MCF 10A (cell line): ENCODE data around the gene CRB2. TPM values are rescaled to one million over a fixed set of nuclear protein-coding genes. Genes with fewer than 3 reads are reported as not detected.

Experiments
- BruUV-seq: library from RNA; stranded (reverse); fragments of 400-500 nt; replicated peaks from 2 replicates; lab custom pipeline; 2021; lab: Mats Ljungman, UMichigan
- CTCF ChIA-PET: fragments of 300-600 bp; sonication (Branson Sonifier 250); formaldehyde crosslinking; extraction: SDS; loops from one replicate; lab custom pipeline; 2021; ENCODE audit warnings: antibody characterized with exemption, inconsistent platforms; lab: Yijun Ruan, JAX
- POLR2A ChIA-PET: fragments of 300-600, 350-650 bp; sonication (Branson Sonifier 250); formaldehyde crosslinking; extraction: SDS; loops from one replicate; lab custom pipeline; 2020; ENCODE audit warnings: antibody characterized with exemption, inconsistent platforms; lab: Yijun Ruan, JAX
- DNase-seq: peaks from one replicate; pipeline ENCODE4 v3.0.0-alpha.2; 2018; ENCODE audit not compliant: unreplicated experiment
- H3K27ac Mint-ChIP-seq: one replicate; pipeline ENCODE4 v1.8.0; 2022; ENCODE audit warnings: mild to moderate bottlenecking, low read depth, mixed read lengths; ENCODE audit not compliant: unreplicated experiment
- H3K27me3 Mint-ChIP-seq: one replicate; pipeline ENCODE4 v1.8.0; 2022; ENCODE audit warnings: mixed read lengths; ENCODE audit not compliant: insufficient read depth, unreplicated experiment
- H3K36me3 Mint-ChIP-seq: one replicate; pipeline ENCODE4 v1.8.0; 2022; ENCODE audit warnings: mild to moderate bottlenecking, moderate library complexity, mixed read lengths; ENCODE audit not compliant: insufficient read depth, unreplicated experiment
- H3K4me1 Mint-ChIP-seq: one replicate; pipeline ENCODE4 v1.8.0; 2022; ENCODE audit warnings: mixed read lengths; ENCODE audit not compliant: insufficient read depth, unreplicated experiment
- H3K4me3 Mint-ChIP-seq: one replicate; pipeline ENCODE4 v1.8.0; 2022; ENCODE audit warnings: mild to moderate bottlenecking, moderate library complexity, mixed read lengths; ENCODE audit not compliant: unreplicated experiment
- H3K9me3 Mint-ChIP-seq: one replicate; pipeline ENCODE4 v1.8.0; 2022; ENCODE audit warnings: mixed read lengths; ENCODE audit not compliant: unreplicated experiment
- intact Hi-C: fragments of 100-400 bp; cut with micrococcal nuclease; formaldehyde crosslinking; loops from 2 replicates; pipeline ENCODE4 v1.14.1; 2022
- total RNA-seq: library from RNA; stranded (reverse); gene quantifications from 2 replicates; pipeline ENCODE4 v1.2.3, GENCODE V29; 2022
- TF ChIP-seq, protein P1 (sequence below): fragments of 200-600 bp; IDR thresholded peaks from one replicate; pipeline ENCODE4 v1.8.0; 2022; ENCODE audit warnings: antibody characterized with exemption, mild to moderate bottlenecking; ENCODE audit not compliant: unreplicated experiment

CRB2 gene
- total RNA-seq, 1 experiment from 2014 or later, result not detected

DNA sequence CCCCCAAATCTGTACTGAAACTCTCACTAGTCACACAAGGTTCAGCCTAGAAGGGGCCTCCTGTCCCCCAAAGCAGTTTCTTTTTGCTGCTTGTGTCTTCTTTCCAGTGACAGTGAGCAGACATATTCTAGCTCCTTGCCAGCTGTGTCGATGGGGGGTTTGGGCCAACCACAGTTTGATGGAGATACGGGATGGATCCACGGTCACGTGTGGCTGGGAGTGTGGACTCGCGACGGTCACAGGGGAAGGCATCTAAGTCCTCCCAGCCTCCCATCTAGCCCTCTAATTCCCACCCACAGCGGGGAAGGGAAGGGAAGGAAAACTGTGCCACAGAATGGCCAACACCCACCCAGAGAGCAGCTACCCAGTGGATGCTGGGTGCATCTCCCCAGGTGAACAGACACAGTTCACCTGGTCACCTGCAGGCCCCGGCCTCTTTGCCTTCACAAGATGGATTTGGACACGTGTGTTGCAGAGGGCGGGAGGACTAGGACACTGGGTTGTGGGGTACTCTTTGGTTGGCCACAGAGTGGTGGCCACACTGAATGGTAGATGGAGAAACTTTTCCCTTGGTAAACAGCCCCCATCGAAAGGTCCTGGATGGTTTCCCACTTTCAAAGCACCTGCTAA is 54.4 kb downstream of the CRB2 start:
- H3K9me3 Mint-ChIP-seq, result no peaks in the 10 kb centered on the region
- intact Hi-C loops, result no loop called here

DNA sequence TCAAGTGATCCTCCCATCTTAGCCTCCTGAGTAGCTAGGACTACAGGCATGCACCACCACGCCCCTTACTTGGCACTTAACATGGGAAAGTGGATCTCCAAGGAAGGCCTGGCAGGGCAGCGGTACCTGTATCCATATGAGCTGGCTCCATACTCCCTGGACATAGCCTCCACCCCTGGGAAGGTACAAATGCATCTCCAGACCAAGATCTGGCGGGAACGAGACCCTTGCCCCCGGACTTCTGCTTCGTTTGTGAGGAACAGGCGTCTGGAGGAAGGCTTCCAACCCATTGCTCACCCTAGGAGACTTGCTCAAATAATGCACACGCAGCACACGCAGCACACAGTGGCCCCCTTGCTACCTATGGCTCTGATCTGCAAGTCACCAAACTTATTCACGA is 55.2 kb downstream of the CRB2 start:
- TF ChIP-seq, protein P1, sequence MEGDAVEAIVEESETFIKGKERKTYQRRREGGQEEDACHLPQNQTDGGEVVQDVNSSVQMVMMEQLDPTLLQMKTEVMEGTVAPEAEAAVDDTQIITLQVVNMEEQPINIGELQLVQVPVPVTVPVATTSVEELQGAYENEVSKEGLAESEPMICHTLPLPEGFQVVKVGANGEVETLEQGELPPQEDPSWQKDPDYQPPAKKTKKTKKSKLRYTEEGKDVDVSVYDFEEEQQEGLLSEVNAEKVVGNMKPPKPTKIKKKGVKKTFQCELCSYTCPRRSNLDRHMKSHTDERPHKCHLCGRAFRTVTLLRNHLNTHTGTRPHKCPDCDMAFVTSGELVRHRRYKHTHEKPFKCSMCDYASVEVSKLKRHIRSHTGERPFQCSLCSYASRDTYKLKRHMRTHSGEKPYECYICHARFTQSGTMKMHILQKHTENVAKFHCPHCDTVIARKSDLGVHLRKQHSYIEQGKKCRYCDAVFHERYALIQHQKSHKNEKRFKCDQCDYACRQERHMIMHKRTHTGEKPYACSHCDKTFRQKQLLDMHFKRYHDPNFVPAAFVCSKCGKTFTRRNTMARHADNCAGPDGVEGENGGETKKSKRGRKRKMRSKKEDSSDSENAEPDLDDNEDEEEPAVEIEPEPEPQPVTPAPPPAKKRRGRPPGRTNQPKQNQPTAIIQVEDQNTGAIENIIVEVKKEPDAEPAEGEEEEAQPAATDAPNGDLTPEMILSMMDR, result no peak
- no peaks in the 10 kb centered on the region for H3K27me3 Mint-ChIP-seq
- CTCF ChIA-PET, result interaction anchor here (0.7 kb wide), 1 partner anchor 13 kb away, joined by 3 read pairs; no protein-coding TSS in a partner anchor

More for the DNA sequence above, 54.4 kb downstream of the CRB2 start:
- no peaks in the 10 kb centered on the region for H3K4me1 Mint-ChIP-seq
- ChIA-PET CTCF (no interaction called here), POLR2A (no interaction called here)
- TF ChIP-seq, protein P1, result no peak
- H3K27ac Mint-ChIP-seq, result no peak overlapping the region
- no TSS peak for BruUV-seq
- H3K4me3 Mint-ChIP-seq, result no peak overlapping the region
- H3K36me3 Mint-ChIP-seq, result peaks cover 11% of the 10 kb centered on the region
- no peaks in the 10 kb centered on the region for H3K27me3 Mint-ChIP-seq
- DNase-seq, result no peak

DNA sequence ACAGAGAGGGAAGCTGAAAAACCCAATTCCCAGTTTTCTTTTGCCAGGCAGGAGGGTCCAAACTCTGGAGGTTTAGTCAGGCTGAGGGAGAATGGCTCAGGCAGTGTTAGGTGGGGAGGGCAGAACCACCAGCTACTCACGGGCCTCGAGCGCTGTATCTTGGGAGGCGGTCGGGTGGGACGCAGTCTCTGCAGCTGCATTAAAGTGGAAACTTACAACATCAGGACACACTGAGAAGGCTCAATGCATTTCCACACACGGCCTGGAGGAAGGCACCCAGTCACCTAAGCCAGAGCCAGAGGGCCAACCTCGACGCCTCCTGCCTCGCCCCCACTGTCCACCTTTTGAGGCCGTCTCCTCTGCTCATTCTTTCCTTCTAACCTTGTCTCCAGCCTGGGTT is 55.6 kb downstream of the CRB2 start:
- intact Hi-C loops, result no loop called here
- no peak for DNase-seq
- ChIA-PET CTCF (interaction anchor here (0.7 kb wide), 1 partner anchor 13 kb away, joined by 3 read pairs; no protein-coding TSS in a partner anchor), POLR2A (no interaction called here)
- no peaks in the 10 kb centered on the region for H3K27me3 Mint-ChIP-seq
- no peaks in the 10 kb centered on the region for H3K4me1 Mint-ChIP-seq
- peaks cover 18% of the 10 kb centered on the region for H3K36me3 Mint-ChIP-seq
- no peaks in the 10 kb centered on the region for H3K9me3 Mint-ChIP-seq
- no peak overlapping the region for H3K4me3 Mint-ChIP-seq
- BruUV-seq, result no TSS peak
- no peak overlapping the region for H3K27ac Mint-ChIP-seq
- TF ChIP-seq, protein P1, result no peak

More for the DNA sequence above, 55.2 kb downstream of the CRB2 start:
- intact Hi-C loops, result no loop called here
- BruUV-seq, result no TSS peak
- POLR2A ChIA-PET, result no interaction called here
- Mint-ChIP-seq H3K9me3 (no peaks in the 10 kb centered on the region), H3K27ac (no peak overlapping the region), H3K4me3 (no peak overlapping the region), H3K4me1 (no peaks in the 10 kb centered on the region), H3K36me3 (peaks cover 17% of the 10 kb centered on the region)
- DNase-seq, result no peak

DNA sequence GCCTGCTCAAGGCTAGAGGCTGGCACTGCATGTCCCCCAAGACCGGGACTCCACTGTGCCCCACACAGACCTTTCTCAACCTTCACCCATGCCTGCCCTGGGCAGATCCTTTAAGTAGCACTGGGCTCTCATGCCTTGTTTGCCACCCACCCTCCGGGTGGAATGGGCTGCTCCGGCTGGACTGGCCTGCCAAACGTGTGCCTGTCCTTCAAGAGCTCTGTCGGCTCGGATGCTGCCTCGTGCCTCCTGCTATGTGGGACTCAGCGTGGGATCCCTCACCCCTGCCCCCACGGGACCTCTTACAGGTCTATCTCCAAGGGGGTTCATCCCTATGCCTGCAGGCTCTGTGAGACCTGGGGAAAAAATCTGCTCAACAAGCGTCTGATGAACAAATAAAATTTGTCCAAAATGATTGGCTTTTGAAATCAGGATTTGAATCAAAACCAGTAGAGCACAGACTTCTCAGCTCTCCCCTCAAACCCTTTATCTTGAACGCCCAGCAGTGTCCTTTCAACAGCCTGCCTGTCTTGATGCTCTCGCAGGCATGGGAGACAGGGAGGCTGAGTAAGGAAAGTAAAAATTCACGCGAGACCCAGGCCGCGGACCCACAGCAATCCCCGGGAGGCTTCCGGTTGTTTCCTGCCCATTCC is 56.3 kb downstream of the CRB2 start:
- DNase-seq, result no peak
- Mint-ChIP-seq H3K4me3 (no peak overlapping the region), H3K9me3 (no peaks in the 10 kb centered on the region), H3K27me3 (no peaks in the 10 kb centered on the region), H3K27ac (no peak overlapping the region), H3K36me3 (peaks cover 18% of the 10 kb centered on the region), H3K4me1 (no peaks in the 10 kb centered on the region)
- ChIA-PET POLR2A (no interaction called here), CTCF (no interaction called here)
- no TSS peak for BruUV-seq
- intact Hi-C loops, result no loop called here
- TF ChIP-seq, protein P1, result no peak
